HCT116 (cell line): ENCODE measurements around the gene CERT1.
"Not testable (repeated sequence)": the region's sequence is repeated elsewhere in the genome, so short reads cannot be mapped to it uniquely, and the experiment has no call there.

Experiments
- EZH2 ChIP-seq: fragments of 200-600 bp; sonication (generic); IDR thresholded peaks from 2 replicates; pipeline ENCODE4 v1.6.1; 2017; ENCODE audit warnings: antibody characterized with exemption, mixed run types
- EZH2phosphoT487 ChIP-seq: fragments of 200-600 bp; IDR thresholded peaks from 2 replicates; pipeline ENCODE4 v1.6.1; 2018; ENCODE audit warnings: antibody characterized with exemption, borderline replicate concordance
- JUND ChIP-seq: IDR thresholded peaks from 2 replicates; pipeline ENCODE4 v1.6.1; 2012
- POLR2A ChIP-seq: IDR thresholded peaks from 2 replicates; pipeline ENCODE4 v1.7.0; 2011; ENCODE audit warnings: borderline replicate concordance; ENCODE audit not compliant: insufficient read depth, insufficient read length; ENCODE audit errors: extremely low read depth
- POLR2AphosphoS5 ChIP-seq: IDR thresholded peaks from 2 replicates; pipeline ENCODE4 v1.6.1; 2011; ENCODE audit warnings: mild to moderate bottlenecking, low read depth, low read length, moderate library complexity
- SP1 ChIP-seq: IDR thresholded peaks from 2 replicates; pipeline ENCODE4 v1.6.1; 2012; ENCODE audit warnings: low read depth
- TCF7L2 ChIP-seq: IDR thresholded peaks from 2 replicates; pipeline ENCODE4 v1.7.0; 2011; ENCODE audit warnings: borderline replicate concordance, inconsistent platforms; ENCODE audit not compliant: insufficient read depth, insufficient read length; ENCODE audit errors: extremely low read depth
- YY1 ChIP-seq: IDR thresholded peaks from 2 replicates; pipeline ENCODE4 v1.6.1; 2011; ENCODE audit warnings: low read length, low read depth, moderate library complexity, mild to moderate bottlenecking; ENCODE audit not compliant: insufficient replicate concordance; ENCODE audit errors: extremely low read depth
- TF ChIP-seq, protein P1 (sequence below): IDR thresholded peaks from 2 replicates; pipeline ENCODE4 v1.6.1; 2012
- TF ChIP-seq, protein P2 (sequence below), 3 experiments: fragments of 200-600 bp in 1 of 3; sonication (generic) in 1 of 3; IDR thresholded peaks in 2 of 3; conservative IDR thresholded peaks in 1 of 3; 2 replicates each; pipeline ENCODE4 v1.5.1; 2012 to 2017; ENCODE audit warnings: low read depth in 2 of 3, low read length in 2 of 3, antibody characterized with exemption in 1 of 3, borderline replicate concordance in 1 of 3, control low read depth in 1 of 3, mild to moderate bottlenecking in 1 of 3, mixed read lengths in 1 of 3, mixed run types in 1 of 3, moderate library complexity in 1 of 3; ENCODE audit not compliant: insufficient read depth in 1 of 3
- TF ChIP-seq, protein P3 (sequence below): IDR thresholded peaks from 2 replicates; pipeline ENCODE4 v1.6.1; 2011; ENCODE audit warnings: mild to moderate bottlenecking, low read length, moderate library complexity; ENCODE audit not compliant: insufficient replicate concordance; ENCODE audit errors: extremely low read depth
- TF ChIP-seq, protein P4 (sequence below): IDR thresholded peaks from 2 replicates; pipeline ENCODE4 v1.6.1; 2012; ENCODE audit warnings: low read depth

DNA sequence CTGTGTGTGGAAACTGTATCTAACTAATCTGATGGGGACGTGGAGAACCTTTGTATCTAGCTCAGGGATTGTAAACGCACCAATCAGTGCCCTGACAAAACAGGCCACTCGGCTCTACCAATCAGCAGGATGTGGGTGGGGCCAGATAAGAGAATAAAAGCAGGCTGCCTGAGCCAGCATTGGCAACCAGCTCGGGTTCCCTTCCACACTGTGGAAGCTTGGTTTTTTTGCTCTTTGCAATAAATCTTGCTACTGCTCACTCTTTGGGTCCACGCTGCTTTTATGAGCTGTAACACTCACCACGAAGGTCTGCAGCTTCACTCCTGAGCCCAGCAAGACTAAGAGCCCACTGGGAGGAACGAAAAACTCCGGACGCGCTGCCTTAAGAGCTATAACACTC, 177.0 kb downstream of the CERT1 start:
- TF ChIP-seq, protein P1, sequence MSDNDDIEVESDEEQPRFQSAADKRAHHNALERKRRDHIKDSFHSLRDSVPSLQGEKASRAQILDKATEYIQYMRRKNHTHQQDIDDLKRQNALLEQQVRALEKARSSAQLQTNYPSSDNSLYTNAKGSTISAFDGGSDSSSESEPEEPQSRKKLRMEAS, result not testable (repeated sequence)
- TF ChIP-seq, protein P2, sequence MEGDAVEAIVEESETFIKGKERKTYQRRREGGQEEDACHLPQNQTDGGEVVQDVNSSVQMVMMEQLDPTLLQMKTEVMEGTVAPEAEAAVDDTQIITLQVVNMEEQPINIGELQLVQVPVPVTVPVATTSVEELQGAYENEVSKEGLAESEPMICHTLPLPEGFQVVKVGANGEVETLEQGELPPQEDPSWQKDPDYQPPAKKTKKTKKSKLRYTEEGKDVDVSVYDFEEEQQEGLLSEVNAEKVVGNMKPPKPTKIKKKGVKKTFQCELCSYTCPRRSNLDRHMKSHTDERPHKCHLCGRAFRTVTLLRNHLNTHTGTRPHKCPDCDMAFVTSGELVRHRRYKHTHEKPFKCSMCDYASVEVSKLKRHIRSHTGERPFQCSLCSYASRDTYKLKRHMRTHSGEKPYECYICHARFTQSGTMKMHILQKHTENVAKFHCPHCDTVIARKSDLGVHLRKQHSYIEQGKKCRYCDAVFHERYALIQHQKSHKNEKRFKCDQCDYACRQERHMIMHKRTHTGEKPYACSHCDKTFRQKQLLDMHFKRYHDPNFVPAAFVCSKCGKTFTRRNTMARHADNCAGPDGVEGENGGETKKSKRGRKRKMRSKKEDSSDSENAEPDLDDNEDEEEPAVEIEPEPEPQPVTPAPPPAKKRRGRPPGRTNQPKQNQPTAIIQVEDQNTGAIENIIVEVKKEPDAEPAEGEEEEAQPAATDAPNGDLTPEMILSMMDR (IDR thresholded peaks at IDR 0.05 in 2 of 3, conservative IDR thresholded peaks at IDR 0.05 in 1 of 3; ENCODE audit: borderline replicate concordance in 1 of 3, insufficient read depth in 1 of 3, low read depth in 2 of 3, low read length in 2 of 3), result not testable (repeated sequence)
- TF ChIP-seq POLR2AphosphoS5, POLR2A, EZH2, EZH2phosphoT487, JUND, TCF7L2, YY1, SP1: not testable (repeated sequence)
- TF ChIP-seq, protein P3, sequence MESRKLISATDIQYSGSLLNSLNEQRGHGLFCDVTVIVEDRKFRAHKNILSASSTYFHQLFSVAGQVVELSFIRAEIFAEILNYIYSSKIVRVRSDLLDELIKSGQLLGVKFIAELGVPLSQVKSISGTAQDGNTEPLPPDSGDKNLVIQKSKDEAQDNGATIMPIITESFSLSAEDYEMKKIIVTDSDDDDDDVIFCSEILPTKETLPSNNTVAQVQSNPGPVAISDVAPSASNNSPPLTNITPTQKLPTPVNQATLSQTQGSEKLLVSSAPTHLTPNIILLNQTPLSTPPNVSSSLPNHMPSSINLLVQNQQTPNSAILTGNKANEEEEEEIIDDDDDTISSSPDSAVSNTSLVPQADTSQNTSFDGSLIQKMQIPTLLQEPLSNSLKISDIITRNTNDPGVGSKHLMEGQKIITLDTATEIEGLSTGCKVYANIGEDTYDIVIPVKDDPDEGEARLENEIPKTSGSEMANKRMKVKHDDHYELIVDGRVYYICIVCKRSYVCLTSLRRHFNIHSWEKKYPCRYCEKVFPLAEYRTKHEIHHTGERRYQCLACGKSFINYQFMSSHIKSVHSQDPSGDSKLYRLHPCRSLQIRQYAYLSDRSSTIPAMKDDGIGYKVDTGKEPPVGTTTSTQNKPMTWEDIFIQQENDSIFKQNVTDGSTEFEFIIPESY, result not testable (repeated sequence)
- TF ChIP-seq, protein P4, sequence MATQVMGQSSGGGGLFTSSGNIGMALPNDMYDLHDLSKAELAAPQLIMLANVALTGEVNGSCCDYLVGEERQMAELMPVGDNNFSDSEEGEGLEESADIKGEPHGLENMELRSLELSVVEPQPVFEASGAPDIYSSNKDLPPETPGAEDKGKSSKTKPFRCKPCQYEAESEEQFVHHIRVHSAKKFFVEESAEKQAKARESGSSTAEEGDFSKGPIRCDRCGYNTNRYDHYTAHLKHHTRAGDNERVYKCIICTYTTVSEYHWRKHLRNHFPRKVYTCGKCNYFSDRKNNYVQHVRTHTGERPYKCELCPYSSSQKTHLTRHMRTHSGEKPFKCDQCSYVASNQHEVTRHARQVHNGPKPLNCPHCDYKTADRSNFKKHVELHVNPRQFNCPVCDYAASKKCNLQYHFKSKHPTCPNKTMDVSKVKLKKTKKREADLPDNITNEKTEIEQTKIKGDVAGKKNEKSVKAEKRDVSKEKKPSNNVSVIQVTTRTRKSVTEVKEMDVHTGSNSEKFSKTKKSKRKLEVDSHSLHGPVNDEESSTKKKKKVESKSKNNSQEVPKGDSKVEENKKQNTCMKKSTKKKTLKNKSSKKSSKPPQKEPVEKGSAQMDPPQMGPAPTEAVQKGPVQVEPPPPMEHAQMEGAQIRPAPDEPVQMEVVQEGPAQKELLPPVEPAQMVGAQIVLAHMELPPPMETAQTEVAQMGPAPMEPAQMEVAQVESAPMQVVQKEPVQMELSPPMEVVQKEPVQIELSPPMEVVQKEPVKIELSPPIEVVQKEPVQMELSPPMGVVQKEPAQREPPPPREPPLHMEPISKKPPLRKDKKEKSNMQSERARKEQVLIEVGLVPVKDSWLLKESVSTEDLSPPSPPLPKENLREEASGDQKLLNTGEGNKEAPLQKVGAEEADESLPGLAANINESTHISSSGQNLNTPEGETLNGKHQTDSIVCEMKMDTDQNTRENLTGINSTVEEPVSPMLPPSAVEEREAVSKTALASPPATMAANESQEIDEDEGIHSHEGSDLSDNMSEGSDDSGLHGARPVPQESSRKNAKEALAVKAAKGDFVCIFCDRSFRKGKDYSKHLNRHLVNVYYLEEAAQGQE, result not testable (repeated sequence)
